Stimulated activated effector memory CD8-positive, alpha-beta T cell treated with anti-CD3 and anti-CD28 coated beads, Interleukin-12 subunit alpha, Interleukin-12 subunit beta, amount 100 ng/mL, for 72 hours (primary cell): ENCODE results near the gene LNPEP.
"Not testable (repeated sequence)": the region's sequence is repeated elsewhere in the genome, so short reads cannot be mapped to it uniquely, and the experiment has no call there.

ENCODE experiments used
- ATAC-seq: fragments of 150-1000 bp; cut with Tn5 transposase; 2 replicates; pipeline ENCODE4 v1.10.0; 2021
- DNase-seq, 2 donors: peaks; one replicate each; pipeline ENCODE4 v3.0.0; 2021 to 2022; ENCODE audit warnings: low spot score in 2 of 2
- H3K27ac Mint-ChIP-seq: one replicate; pipeline ENCODE4 v1.8.0; 2022; ENCODE audit warnings: mild to moderate bottlenecking, mixed read lengths
- H3K36me3 Mint-ChIP-seq: one replicate; pipeline ENCODE4 v1.8.0; 2022; ENCODE audit warnings: mild to moderate bottlenecking, mixed read lengths
- H3K4me1 Mint-ChIP-seq: one replicate; pipeline ENCODE4 v1.8.0; 2022; ENCODE audit warnings: mixed read lengths
- H3K4me3 Mint-ChIP-seq: one replicate; pipeline ENCODE4 v1.8.0; 2022; ENCODE audit warnings: mild to moderate bottlenecking, mixed read lengths
- H3K9me3 Mint-ChIP-seq: one replicate; pipeline ENCODE4 v1.8.0; 2022; ENCODE audit warnings: mixed read lengths

LNPEP gene

GRCh38 chr5:96920744-96921355 is 15.0 kb upstream of the LNPEP start:
- H3K4me1 Mint-ChIP-seq: peaks cover 11% of the 10 kb centered on the region
- H3K9me3 Mint-ChIP-seq: no peaks in the 10 kb centered on the region
- ATAC-seq (no peak), DNase-seq (no peak)
- H3K4me3 Mint-ChIP-seq: no peak overlapping the region
- peaks cover 43% of the 10 kb centered on the region for H3K36me3 Mint-ChIP-seq
- H3K27ac Mint-ChIP-seq: no peak overlapping the region

GRCh38 chr5:96922499-96923244 is 13.2 kb upstream of the LNPEP start:
- Mint-ChIP-seq H3K27ac (no peak overlapping the region), H3K4me1 (peaks cover 11% of the 10 kb centered on the region), H3K4me3 (no peak overlapping the region), H3K36me3 (peaks cover 25% of the 10 kb centered on the region), H3K9me3 (no peaks in the 10 kb centered on the region)
- DNase-seq (no peak), ATAC-seq (no peak)

DNA sequence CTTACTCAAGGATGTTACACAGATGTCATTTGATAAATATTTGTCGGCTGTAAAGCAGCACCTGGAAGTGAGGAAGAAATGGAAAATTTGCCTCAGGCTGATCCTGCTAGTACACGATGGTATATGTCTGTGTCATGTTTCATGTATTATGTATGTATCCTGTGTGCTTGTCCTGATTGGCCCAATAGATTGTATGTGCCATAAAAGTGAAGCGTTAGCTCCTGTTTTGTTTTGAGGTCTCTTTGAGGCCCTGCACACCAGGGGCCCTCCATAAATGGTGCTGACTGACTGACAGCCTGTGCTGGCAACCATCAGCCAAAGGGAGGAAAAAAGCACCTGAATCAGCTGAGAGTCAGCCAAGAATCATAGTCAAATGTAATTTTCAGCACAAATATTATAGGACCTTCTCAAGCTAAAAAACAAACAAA is 11.8 kb upstream of the LNPEP start:
- Mint-ChIP-seq H3K4me3 (no peak overlapping the region), H3K27ac (no peak overlapping the region), H3K4me1 (peaks cover 11% of the 10 kb centered on the region), H3K36me3 (peaks cover 11% of the 10 kb centered on the region), H3K9me3 (no peaks in the 10 kb centered on the region)
- DNase-seq: no peak
- no peak for ATAC-seq

DNA sequence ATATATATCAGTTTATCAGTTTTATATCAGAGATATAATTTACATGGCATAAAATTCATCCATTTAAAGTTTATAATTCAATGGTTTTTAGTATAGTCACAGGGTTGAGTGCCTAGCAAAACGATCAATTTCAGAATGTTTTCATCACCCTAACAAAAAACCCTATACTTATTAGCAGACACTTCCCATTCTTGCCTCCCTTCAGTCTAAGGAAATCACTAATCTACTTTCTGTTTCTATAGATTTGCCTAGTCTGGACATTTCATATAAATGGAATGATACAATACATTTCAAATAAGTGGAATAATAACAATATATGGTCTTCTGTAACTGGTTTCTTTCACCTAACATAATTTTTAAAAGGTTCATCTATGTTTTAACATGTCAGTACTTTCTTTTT is 9.6 kb upstream of the LNPEP start:
- Mint-ChIP-seq H3K9me3 (no peaks in the 10 kb centered on the region), H3K4me3 (no peak overlapping the region), H3K27ac (no peak overlapping the region), H3K4me1 (peaks cover 26% of the 10 kb centered on the region), H3K36me3 (no peaks in the 10 kb centered on the region)
- ATAC-seq (no peak), DNase-seq (no peak)

DNA sequence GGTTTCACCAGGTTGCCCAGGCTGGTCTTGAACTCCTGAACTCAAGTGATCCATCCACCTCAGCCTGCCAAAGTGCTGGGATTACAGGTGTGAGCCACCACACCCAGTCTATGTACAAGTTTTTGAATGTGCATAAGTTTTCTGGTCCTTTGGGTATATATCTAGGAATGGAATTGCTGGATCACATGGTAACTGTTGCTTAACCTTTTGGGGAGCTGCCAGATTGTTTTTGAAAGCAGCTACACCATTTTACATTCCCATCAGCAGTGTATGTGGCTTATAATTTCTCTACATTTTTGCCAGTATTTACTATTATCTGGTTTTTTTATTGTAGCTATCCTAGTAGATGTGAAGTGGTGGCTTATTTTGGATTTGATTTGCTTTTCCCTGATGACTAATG is 8.9 kb upstream of the LNPEP start:
- DNase-seq (no peak), ATAC-seq (no peak)
- Mint-ChIP-seq H3K36me3 (no peaks in the 10 kb centered on the region), H3K4me3 (no peak overlapping the region), H3K9me3 (no peaks in the 10 kb centered on the region), H3K4me1 (peaks cover 28% of the 10 kb centered on the region), H3K27ac (no peak overlapping the region)

- Mint-ChIP-seq H3K27ac (no peak overlapping the region), H3K4me1 (peaks cover 46% of the 10 kb centered on the region), H3K9me3 (no peaks in the 10 kb centered on the region), H3K36me3 (peaks cover 5% of the 10 kb centered on the region), H3K4me3 (no peak overlapping the region)
- no peak for DNase-seq
- ATAC-seq: no peak
Observed at GRCh38 chr5:96928931-96929708, 6.8 kb upstream of the LNPEP start.

- Mint-ChIP-seq H3K4me3 (no peak overlapping the region), H3K27ac (no peak overlapping the region), H3K4me1 (peaks cover 50% of the 10 kb centered on the region), H3K9me3 (no peaks in the 10 kb centered on the region), H3K36me3 (peaks cover 14% of the 10 kb centered on the region)
- DNase-seq (no peak), ATAC-seq (no peak)
Observed at GRCh38 chr5:96930058-96930457, 5.8 kb upstream of the LNPEP start.

GRCh38 chr5:96930589-96930988 is 5.3 kb upstream of the LNPEP start:
- no peaks in the 10 kb centered on the region for H3K9me3 Mint-ChIP-seq
- no peak overlapping the region for H3K4me3 Mint-ChIP-seq
- H3K4me1 Mint-ChIP-seq: peaks cover 50% of the 10 kb centered on the region
- no peak for DNase-seq
- ATAC-seq: no peak
- peaks cover 20% of the 10 kb centered on the region for H3K36me3 Mint-ChIP-seq
- no peak overlapping the region for H3K27ac Mint-ChIP-seq

- not testable (repeated sequence) for H3K9me3 Mint-ChIP-seq, DNase-seq, H3K27ac Mint-ChIP-seq, H3K4me3 Mint-ChIP-seq, ATAC-seq
- H3K4me1 Mint-ChIP-seq: peaks cover 50% of the 10 kb centered on the region
- H3K36me3 Mint-ChIP-seq: peaks cover 24% of the 10 kb centered on the region
Observed at GRCh38 chr5:96931037-96931436, 4.8 kb upstream of the LNPEP start.

- H3K36me3 Mint-ChIP-seq: peaks cover 24% of the 10 kb centered on the region
- ATAC-seq: no peak
- no peaks in the 10 kb centered on the region for H3K9me3 Mint-ChIP-seq
- peak overlapping the region; percentile 76 for H3K4me3 Mint-ChIP-seq
- DNase-seq: no peak
- no peak overlapping the region for H3K27ac Mint-ChIP-seq
- peaks cover 50% of the 10 kb centered on the region for H3K4me1 Mint-ChIP-seq
Observed at GRCh38 chr5:96931605-96932004, 4.3 kb upstream of the LNPEP start.

DNA sequence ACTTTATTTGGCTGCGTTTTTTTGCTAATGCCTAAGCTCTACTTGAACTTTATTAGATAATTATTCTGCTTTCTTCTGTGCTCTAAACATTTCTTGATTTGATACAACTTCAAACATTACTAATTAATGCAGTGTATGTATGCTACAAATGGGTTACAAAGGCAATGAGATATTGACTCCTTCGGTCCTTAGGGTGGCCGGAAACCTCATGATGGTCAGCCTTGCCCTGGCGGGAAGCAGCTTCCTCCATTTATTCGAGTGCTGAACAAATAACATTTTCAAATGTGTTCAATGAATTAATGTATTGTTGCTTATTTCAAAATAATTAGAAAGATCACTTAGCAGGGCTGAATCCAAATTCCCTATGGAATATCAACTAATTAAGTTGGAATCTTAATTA is 3.9 kb upstream of the LNPEP start:
- peak overlapping the region; percentile 76 for H3K4me3 Mint-ChIP-seq
- peaks cover 52% of the 10 kb centered on the region for H3K4me1 Mint-ChIP-seq
- H3K9me3 Mint-ChIP-seq: no peaks in the 10 kb centered on the region
- peaks cover 24% of the 10 kb centered on the region for H3K36me3 Mint-ChIP-seq
- no peak overlapping the region for H3K27ac Mint-ChIP-seq
- ATAC-seq: no peak
- no peak for DNase-seq

GRCh38 chr5:96933764-96934707 is 1.8 kb upstream of the LNPEP start:
- Mint-ChIP-seq H3K4me3 (peak overlapping the region; percentile 76), H3K9me3 (no peaks in the 10 kb centered on the region), H3K4me1 (peaks cover 69% of the 10 kb centered on the region), H3K27ac (peak overlapping the region; percentile 93), H3K36me3 (peaks cover 24% of the 10 kb centered on the region)
- ATAC-seq: no peak
- peak in 1 of 2 donors; percentile 58 for DNase-seq

GRCh38 chr5:96934708-96935558 is 947 bp upstream of the LNPEP start:
- H3K9me3 Mint-ChIP-seq: no peaks in the 10 kb centered on the region
- DNase-seq (peak; percentile 98), ATAC-seq (peak; percentile 85)
- H3K27ac Mint-ChIP-seq: peak overlapping the region; percentile 93
- peak overlapping the region; percentile 76 for H3K4me3 Mint-ChIP-seq
- H3K36me3 Mint-ChIP-seq: peaks cover 24% of the 10 kb centered on the region
- peaks cover 65% of the 10 kb centered on the region for H3K4me1 Mint-ChIP-seq
